ENCODE measurements around the gene PHACTR1.

GRCh38 chr6:13191461-13191860 lies 474.9 kb downstream of the PHACTR1 start:
- TF ChIP-seq, protein P1, sequence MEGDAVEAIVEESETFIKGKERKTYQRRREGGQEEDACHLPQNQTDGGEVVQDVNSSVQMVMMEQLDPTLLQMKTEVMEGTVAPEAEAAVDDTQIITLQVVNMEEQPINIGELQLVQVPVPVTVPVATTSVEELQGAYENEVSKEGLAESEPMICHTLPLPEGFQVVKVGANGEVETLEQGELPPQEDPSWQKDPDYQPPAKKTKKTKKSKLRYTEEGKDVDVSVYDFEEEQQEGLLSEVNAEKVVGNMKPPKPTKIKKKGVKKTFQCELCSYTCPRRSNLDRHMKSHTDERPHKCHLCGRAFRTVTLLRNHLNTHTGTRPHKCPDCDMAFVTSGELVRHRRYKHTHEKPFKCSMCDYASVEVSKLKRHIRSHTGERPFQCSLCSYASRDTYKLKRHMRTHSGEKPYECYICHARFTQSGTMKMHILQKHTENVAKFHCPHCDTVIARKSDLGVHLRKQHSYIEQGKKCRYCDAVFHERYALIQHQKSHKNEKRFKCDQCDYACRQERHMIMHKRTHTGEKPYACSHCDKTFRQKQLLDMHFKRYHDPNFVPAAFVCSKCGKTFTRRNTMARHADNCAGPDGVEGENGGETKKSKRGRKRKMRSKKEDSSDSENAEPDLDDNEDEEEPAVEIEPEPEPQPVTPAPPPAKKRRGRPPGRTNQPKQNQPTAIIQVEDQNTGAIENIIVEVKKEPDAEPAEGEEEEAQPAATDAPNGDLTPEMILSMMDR (IDR thresholded peaks at IDR 0.05) = no peak
- no peak for TF ChIP-seq POLR2A (IDR thresholded peaks at IDR 0.05)
